H1 (cell line): ENCODE measurements around the gene PSMD3. TPM values are rescaled to one million over a fixed set of nuclear protein-coding genes. Genes with fewer than 3 reads are reported as not detected.

Experiments used
- CHD7 ChIP-seq: fragments of 300-600 bp; sonication (generic); IDR thresholded peaks from 2 replicates; pipeline ENCODE4 v1.7.1; 2012; ENCODE audit warnings: low read length, moderate library complexity, mild to moderate bottlenecking, inconsistent platforms; ENCODE audit not compliant: insufficient replicate concordance
- CTBP2 ChIP-seq: IDR thresholded peaks from 2 replicates; pipeline ENCODE4 v1.7.0; 2011; ENCODE audit warnings: borderline replicate concordance, mild to moderate bottlenecking, moderate library complexity, mixed read lengths, low read length; ENCODE audit not compliant: insufficient read depth, insufficient read length
- NANOG ChIP-seq: IDR thresholded peaks from 2 replicates; pipeline ENCODE4 v1.6.1; 2011; ENCODE audit warnings: low read length, low read depth, mild to moderate bottlenecking, inconsistent platforms; ENCODE audit not compliant: insufficient read depth, poor library complexity, severe bottlenecking
- RBBP5 ChIP-seq: IDR thresholded peaks from 2 replicates; pipeline ENCODE4 v1.7.1; 2012; ENCODE audit warnings: low read depth, mild to moderate bottlenecking, inconsistent platforms, low read length, moderate library complexity, borderline replicate concordance
- SAP30 ChIP-seq: fragments of 300-600 bp; sonication (generic); IDR thresholded peaks from 2 replicates; pipeline ENCODE4 v1.7.1; 2012; ENCODE audit warnings: low read length, moderate library complexity, mild to moderate bottlenecking, inconsistent platforms; ENCODE audit not compliant: insufficient read depth, insufficient replicate concordance
- SIRT6 ChIP-seq: IDR thresholded peaks from one replicate; pipeline ENCODE4 v1.7.1; 2012; ENCODE audit warnings: low read length, inconsistent platforms
- SP1 ChIP-seq: IDR thresholded peaks from 2 replicates; pipeline ENCODE4 v1.6.1; 2011; ENCODE audit warnings: low read depth, low read length
- TCF12 ChIP-seq: IDR thresholded peaks from 2 replicates; pipeline ENCODE4 v1.6.1; 2011; ENCODE audit warnings: low read depth, mild to moderate bottlenecking, low read length
- YY1 ChIP-seq: IDR thresholded peaks from 2 replicates; pipeline ENCODE4 v1.6.1; 2011; ENCODE audit warnings: low read depth, mild to moderate bottlenecking, low read length
- polyA plus RNA-seq, 7 experiments: library from polyadenylated mRNA; depleted of rRNA in 3 of 7; stranded (reverse) in 5 of 7; unstranded in 2 of 7; fragments of >200 nt in 5 of 7; fragments of 200-250 nt in 2 of 7; gene quantifications; 1 replicate in 5 of 7; 2 replicates in 1 of 7; 4 replicates in 1 of 7; pipeline versions ENCODE4 v1.2.1 to v1.2.3, GENCODE V29; 2011 to 2013; ENCODE audit warnings: missing spikeins in 2 of 7, mixed read lengths in 2 of 7
- total RNA-seq: library from RNA; stranded (reverse); fragmentation: NEBNext Ultra II Directional; extraction: Animal tissue kit (Norgen Biotek cat#: 25700); gene quantifications from 2 replicates; pipeline ENCODE4 v1.2.1, GENCODE V29; 2021

The PSMD3 gene
- total and polyA plus RNA-seq, 2 of the 8 experiments (the other 6 are each of a cell fraction or from before 2014, with no cell fraction given): 151 to 198 TPM

GRCh38 chr17:39979016-39979670, 1.5 kb upstream of the PSMD3 start (continued):
- TF ChIP-seq CHD7: no peak
- TF ChIP-seq RBBP5: no peak
- no peak for TF ChIP-seq SIRT6
- no peak for TF ChIP-seq YY1
- TF ChIP-seq TCF12: no peak
- no peak for TF ChIP-seq SP1
- TF ChIP-seq SAP30: no peak
- no peak for TF ChIP-seq CTBP2
- TF ChIP-seq NANOG: no peak
